Non-pigmented ciliary epithelial cell (primary cell): ENCODE results near the gene GBX1.

Source experiments
- DNase-seq: peaks from one replicate; pipeline ENCODE4 v3.0.0-alpha.2; 2010; ENCODE audit warnings: low read depth

The GBX1 gene

DNA sequence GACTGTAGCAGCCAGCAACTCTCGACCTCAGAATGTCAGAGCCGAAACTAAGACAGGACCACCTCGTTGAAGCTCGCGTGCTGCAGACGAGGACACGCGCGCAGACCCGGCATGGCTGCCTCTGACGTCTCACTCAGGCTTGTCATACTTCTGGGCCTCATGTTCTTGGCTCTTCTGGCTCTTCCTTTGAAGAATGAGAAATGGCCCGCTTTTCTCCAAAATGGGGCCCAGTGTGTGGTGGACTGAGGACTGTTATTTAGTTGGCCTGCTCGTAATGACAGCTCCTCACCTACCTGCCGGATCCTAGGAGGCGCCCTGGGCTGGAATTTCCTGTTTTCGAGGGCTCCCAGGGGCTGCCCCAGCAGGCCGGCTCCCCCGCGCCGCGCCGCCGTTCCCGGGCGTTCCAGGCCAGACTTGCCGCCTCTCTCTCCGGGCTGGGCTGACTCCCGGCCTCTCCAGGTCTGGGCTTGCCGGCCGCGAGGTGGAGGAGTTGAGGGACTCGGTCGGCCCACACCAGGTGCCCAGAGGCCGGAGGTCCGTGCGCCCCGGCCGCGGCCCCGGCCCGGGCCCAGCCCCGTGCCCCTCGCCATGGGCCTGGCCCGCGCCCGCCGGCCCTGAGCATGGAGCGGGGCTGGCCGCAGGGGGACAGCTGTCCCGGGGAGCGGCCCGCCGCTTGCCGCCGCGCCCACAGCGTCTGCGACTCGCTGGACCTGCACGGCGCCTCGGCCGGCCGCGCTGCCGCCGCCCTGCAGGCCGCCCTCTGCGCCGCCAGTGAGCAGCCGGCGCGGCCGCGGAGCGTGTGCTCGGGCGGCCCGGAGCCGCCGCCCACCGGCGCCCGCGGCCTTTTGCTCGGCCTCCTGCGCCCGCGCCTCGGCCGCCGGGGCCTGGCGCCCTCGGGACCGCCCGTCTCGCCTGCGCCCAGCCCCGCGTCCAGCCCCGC is 53.1 kb downstream of the GBX1 start:
- DNase-seq, result no peak

DNA sequence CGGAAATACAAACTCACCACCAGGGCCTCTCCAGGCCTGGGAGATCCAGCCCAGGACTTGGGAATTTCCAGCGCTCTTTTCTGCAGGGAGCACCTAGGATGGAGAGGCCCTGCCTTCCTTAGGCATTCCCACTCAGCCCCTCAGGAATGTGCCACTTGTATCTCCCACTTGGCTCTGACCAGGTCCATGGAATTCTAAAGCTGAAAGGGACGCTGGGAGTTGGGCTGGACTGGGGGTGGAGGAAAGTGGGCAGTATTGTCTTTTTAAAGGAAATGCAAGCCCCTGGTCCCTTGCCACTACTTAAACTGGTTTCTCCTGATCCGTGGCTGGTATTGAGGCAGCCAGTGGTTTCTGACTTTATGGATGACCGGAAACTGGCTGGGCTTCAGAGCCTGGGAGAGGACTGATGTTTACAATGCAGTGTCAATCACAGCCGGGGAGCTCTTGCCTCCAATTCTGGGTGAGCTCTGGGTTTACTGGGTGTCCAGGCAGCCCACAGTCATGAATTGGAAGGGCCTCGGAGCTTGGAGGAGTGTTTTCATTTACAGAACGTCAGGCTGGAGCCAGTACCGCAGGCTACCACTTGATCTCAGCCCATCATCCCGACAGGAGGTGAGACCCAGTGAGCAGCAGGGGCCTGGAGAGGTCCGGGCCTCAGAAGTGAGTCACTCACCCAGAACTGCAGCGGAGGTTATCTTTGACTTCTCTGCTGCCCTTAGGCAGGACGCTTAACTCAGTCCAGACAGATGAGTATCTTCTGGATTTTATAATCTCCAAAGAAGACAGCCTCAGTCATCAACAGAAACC is 53.9 kb downstream of the GBX1 start:
- no peak for DNase-seq

DNA sequence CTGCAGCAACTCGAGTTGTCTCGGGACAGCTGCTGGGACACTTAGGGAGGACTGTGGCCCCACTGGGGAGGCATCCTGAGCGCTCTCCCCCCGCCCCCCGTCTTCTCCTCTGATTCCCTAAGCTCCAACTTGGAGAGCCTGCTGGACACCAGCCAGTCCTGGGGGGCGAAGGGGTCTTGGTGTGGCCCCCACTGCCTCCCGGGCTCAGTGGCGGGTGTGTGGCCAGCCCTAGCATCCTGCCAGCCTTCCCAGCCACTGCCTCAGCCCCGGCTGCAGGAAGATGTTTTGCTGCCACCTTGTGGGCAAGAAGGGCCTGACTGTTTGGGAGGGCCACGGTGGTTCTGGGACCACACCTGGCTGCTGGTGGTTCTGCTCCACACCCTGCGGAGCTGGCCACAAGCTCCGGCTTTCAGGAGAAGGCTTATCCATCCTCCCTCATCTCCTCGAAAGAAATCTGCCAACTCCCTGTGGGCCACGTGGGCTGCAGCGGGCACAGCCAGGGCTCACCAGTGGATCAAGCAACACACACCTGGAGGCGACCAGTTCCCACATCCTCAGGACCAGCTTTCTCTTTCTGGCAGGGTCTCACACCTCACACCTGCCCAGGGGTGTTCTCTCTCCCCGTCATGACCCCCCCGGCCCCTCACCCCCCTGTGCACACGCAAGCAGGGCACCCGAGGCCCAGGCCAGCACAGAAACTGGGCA is 56.4 kb downstream of the GBX1 start:
- no peak for DNase-seq

DNA sequence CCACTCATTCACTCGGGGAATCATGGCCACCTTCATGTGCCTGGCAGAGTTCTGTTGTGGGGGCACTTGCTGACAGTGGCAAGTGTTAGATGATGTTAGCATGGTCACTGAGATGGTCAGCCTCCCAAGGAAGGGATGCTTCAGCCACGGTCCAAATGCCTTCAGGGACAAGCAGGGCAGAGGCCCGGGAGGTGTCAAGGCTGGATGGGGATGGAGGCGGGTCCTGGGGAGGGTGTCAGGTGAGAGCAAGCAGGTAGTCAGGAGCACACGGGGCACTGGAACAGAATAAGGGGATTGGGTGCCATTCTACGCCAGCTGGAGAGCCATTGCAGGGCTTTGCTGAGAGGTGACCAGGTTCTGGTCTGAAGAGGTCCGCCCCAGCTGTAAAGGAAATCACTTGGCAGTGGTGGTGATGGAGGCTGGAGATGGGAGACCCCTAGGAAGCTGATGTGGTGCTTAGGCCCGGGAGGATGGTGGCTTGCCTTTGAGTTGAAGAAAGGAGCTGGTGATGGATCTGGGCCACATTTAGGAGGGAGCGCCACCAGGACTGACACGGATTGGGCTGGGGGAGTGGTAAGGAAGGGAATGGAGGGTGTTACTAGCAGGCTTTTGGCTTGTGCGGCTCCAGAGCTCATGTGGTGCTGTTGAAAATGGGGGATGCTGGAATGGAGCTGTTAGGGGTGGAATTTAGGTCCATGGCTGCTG is 57.1 kb downstream of the GBX1 start:
- DNase-seq, result no peak

GRCh38 chr7:151109094-151110048 is 58.1 kb downstream of the GBX1 start:
- no peak for DNase-seq

- no peak for DNase-seq
Measured at GRCh38 chr7:151107882-151108281, 59.6 kb downstream of the GBX1 start.

- DNase-seq, result no peak
Measured at GRCh38 chr7:151104411-151105235, 62.9 kb downstream of the GBX1 start.

DNA sequence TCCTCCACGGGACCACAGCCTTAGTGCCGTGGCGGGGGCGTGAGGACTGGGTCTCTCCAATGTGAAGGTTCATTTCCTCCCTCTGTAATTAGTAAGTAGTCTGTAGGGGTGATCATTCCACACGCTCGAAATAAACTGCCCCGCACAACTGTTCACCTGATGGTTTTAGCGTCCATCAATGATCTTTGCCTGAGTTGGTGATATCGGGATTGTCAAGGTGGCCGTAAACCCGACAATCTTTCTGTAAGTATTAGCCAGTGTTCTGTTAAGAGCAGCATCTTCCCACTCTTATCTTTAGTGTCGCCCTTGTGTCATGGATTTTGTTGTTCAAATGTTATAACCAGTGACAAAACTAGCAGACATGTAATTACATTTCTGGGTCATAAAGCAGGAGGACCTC is 63.5 kb downstream of the GBX1 start:
- no peak for DNase-seq

- DNase-seq, result no peak
Measured at GRCh38 chr7:151102991-151103390, 64.5 kb downstream of the GBX1 start.

DNA sequence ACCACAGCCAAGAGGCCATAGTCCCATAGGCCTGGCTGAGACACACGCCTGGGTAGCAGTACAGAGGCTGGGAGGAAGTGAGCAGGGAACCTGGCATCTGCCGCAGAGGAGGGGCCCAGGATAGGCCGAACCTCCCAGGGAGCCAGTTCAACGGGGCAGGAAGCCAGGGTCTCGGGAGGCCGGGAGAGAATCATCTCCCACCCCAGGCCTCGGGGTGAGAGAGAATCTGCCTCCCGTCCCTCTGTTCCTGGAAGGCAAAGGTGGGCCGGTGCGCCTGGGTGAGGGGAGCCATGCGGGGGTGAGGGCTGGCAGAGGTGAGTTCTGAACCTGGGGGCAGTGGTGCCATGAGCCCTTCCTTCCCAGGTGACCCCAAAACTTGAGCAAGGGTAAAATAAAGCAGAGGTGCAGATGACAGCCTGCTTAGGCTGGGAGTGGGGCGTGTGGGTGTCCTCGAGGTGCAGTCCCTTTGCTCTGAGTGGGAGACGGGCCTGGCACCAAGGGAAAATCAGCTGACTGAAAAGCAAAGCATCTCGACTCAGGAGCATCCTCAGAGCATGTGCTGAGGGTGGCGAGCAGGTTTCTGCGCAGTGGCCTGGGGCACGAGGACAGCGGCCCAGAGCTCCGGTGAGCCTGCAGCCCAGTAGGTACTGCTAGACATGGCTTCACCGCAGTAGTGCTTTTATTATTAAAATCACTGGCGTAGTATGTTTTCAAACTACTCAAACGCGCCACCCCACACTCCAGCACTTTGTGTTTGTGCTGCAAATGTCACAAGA is 65.7 kb downstream of the GBX1 start:
- DNase-seq, result no peak

- no peak for DNase-seq
Measured at GRCh38 chr7:151100921-151101320, 66.6 kb downstream of the GBX1 start.

DNA sequence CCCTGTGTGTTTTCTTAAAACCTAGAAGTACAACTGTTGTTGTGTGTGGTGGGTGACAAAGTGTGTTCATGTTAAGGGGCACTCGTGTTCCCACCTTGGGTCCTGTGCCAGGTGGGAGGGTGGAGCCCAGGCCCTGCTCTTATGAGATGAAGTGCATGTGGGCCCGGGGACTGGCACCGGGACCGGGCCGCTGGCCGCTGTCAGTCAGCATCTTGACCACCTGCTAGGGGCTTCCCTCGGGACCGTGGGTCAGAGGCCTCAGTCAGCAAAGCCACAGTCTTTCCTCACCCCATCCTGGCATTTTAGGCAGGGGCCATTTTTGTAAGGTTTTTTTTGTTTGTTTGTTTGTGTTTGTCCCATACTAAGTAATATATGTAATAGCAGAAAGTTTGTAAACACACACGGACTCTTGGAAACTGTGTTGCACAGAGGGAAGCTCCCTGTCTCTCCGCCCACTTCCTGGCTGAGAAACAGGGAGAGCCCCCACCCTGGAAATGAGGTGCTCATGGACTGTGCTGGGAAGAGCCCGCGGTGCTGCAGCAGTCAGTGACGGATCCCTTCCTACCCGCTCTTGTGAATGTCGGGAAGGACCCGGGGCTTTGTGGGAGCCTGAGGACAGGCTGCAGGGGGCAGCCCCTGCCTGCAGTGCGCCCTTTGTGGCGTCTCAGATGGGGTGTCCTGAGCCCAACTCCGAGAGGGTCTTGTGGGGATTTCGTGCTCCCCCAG is 67.8 kb downstream of the GBX1 start:
- DNase-seq, result no peak
